ENCODE data around the gene CES2.
"Not testable (repeated sequence)": the region's sequence is repeated elsewhere in the genome, so short reads cannot be mapped to it uniquely, and the experiment has no call there.

CES2 gene

DNA sequence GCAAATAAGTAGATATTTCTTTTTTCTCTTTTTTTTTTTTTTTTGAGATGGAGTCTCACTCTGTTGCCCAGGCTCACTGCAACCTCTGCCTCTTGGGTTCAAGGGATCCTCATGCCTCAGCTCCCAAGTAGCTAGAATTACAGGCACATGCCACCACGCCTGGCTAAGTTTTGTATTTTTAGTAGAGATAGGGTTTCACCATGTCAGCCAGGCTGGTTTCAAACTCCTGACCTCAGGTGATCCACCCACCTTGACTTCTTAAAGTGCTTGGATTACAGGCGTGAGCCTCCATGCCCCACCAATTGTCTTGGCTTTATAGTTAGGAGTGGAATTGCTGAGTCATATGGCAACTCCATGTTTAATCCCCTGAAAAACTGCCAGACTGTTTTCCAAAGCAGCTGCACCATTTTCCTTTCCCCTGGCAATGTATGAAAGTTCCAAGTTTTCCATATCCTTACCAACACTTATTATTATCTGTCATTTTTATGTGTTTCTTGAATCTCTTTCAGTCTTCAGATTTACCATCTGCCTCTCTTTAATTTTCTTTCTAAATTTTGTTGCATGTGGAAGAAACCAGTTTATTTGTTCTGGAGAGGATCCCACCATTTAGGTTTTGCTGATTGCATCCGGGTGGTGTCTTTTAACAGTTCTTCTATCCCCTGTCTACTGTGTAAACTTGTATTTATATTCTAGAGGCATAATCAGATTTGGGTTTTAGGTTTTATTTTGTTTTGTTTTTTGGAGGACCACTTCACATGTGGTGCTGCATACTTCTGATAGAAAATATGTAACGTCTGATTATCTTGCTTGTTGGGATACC is 15.9 kb downstream of the CES2 start:
- peaks cover 0 to 4% of the 10 kb centered on the region in 2 donors for H3K9me3 ChIP-seq (ENCODE audit: control insufficient read depth in 1 of 2, low read length in 2 of 2)
- no peak overlapping the region for H3K27ac ChIP-seq (ENCODE audit: low read depth, low read length)
- H3K27me3 ChIP-seq (ENCODE audit: control insufficient read depth in 1 of 2, insufficient read depth in 2 of 2, low read length in 2 of 2), result no peaks in the 10 kb centered on the region
- H3K4me3 ChIP-seq (ENCODE audit: low read depth in 1 of 2, low read length in 2 of 2), result no peak overlapping the region
- H3K36me3 ChIP-seq (ENCODE audit: control insufficient read depth in 1 of 2, insufficient read depth in 2 of 2, low read length in 2 of 2), result no peaks in the 10 kb centered on the region
- H3K9ac ChIP-seq (ENCODE audit: low read depth in 1 of 2, low read length in 2 of 2), result no peak overlapping the region
- peaks cover 25 to 35% of the 10 kb centered on the region in 2 donors for H3K4me1 ChIP-seq (ENCODE audit: control insufficient read depth in 1 of 2, insufficient read depth in 2 of 2, low read length in 2 of 2)

DNA sequence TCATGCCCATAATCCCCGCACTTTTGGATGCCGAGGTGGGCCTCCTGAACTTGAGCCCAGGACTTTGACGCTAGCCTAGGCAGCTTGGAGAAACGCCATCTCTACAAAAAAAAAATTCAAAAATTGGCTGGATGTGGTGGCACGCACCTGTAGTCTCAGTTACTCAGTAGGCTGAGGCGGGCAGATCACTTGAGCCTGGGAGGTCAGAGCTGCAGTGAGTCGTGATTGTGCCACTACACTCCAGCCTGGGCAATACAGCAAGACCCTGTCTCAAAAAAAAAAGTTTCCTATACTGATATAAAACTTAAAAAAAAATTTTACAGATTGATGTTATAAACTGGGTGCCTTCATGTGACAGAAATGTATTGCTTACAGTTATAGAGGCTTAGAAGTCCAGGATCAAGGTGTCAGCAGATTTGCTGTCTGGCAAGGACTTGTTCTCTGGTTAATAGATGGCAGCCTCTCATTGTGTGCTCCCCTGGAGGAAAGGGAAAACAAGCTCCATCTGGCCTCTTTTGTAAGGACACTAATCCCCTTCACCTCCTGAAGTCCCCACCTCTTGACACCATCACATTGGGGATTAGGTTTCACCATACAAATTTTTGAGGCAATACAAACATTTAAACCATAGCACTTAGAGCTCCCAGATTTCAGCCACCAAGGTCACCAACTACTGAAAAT is 17.3 kb downstream of the CES2 start:
- Histone ChIP-seq H3K27ac (ENCODE audit: low read depth, low read length) (no peak overlapping the region), H3K9ac (ENCODE audit: low read depth in 1 of 2, low read length in 2 of 2) (peak overlapping the region in 1 of 2 donors; percentile 26)

DNA sequence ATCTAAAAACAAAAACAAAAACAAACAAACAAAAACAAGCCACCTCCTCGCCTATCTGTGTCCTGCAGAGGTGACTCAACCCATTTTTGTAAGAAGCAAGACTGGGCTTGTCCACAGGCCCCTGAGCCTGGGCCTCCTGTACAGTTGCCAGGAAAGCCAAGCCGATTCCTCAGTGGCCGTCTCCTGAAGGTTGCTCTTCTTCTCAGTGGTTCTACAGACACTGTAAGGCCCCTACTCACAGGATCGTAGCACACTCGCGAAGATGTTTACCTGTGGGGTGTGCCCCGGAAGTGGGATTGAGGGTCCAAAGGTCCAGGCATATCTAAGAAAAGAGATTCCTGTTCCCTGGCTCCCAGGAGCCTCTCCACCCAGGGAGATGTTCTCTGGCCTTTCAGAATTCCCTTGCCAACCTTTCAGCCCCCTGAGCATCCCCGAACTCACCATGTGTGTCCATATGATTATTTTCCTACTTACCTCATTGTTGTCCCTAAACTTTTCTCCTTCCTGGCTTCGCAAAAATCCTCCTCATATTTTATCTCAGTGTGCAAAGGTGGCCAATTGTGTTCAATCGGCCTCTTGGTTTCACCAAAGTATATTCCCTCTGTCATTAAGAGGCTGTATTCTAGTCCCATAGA is 18.3 kb downstream of the CES2 start:
- Histone ChIP-seq H3K4me3 (ENCODE audit: low read depth in 1 of 2, low read length in 2 of 2) (peak overlapping the region in 1 of 2 donors; percentile 57), H3K9me3 (ENCODE audit: control insufficient read depth in 1 of 2, low read length in 2 of 2) (peaks cover 0 to 4% of the 10 kb centered on the region in 2 donors), H3K27me3 (ENCODE audit: control insufficient read depth in 1 of 2, insufficient read depth in 2 of 2, low read length in 2 of 2) (no peaks in the 10 kb centered on the region), H3K9ac (ENCODE audit: low read depth in 1 of 2, low read length in 2 of 2) (peak overlapping the region; percentile 27 to 60), H3K36me3 (ENCODE audit: control insufficient read depth in 1 of 2, insufficient read depth in 2 of 2, low read length in 2 of 2) (no peaks in the 10 kb centered on the region), H3K4me1 (ENCODE audit: control insufficient read depth in 1 of 2, insufficient read depth in 2 of 2, low read length in 2 of 2) (peaks cover 26 to 27% of the 10 kb centered on the region in 2 donors), H3K27ac (ENCODE audit: low read depth, low read length) (no peak overlapping the region)

More for the DNA sequence above, 17.3 kb downstream of the CES2 start:
- Histone ChIP-seq H3K27me3 (ENCODE audit: control insufficient read depth in 1 of 2, insufficient read depth in 2 of 2, low read length in 2 of 2) (no peaks in the 10 kb centered on the region), H3K4me3 (ENCODE audit: low read depth in 1 of 2, low read length in 2 of 2) (no peak overlapping the region), H3K36me3 (ENCODE audit: control insufficient read depth in 1 of 2, insufficient read depth in 2 of 2, low read length in 2 of 2) (no peaks in the 10 kb centered on the region), H3K9me3 (ENCODE audit: control insufficient read depth in 1 of 2, low read length in 2 of 2) (peaks cover 0 to 4% of the 10 kb centered on the region in 2 donors), H3K4me1 (ENCODE audit: control insufficient read depth in 1 of 2, insufficient read depth in 2 of 2, low read length in 2 of 2) (peaks cover 27 to 33% of the 10 kb centered on the region in 2 donors)

DNA sequence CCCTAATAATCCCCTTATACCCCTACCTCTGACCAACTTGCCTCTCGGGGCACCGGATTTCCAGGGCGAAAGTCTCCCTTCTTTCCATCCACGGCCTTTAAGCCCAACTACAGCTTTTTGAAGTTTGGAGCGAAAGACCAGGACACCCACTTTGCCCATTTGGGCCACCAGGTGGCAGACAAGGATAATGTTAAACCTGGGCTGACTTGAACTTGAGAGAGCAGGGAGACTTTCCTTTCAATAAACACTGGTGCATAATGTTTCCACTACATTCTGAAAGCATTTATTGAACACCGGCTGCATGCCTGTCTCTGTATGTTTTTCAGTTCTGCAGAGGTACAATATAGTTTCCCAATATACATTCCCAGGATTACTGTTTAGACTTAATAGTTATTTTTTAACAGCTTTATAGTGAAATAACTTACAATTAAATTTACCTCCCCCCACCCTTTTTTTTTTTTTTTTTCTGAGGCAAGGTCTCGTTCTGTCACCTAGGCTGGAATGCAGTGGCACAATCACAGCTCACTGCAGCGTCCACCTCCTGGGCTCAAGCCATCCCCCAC is 18.9 kb downstream of the CES2 start:
- Histone ChIP-seq H3K36me3 (ENCODE audit: control insufficient read depth in 1 of 2, insufficient read depth in 2 of 2, low read length in 2 of 2) (no peaks in the 10 kb centered on the region), H3K9me3 (ENCODE audit: control insufficient read depth in 1 of 2, low read length in 2 of 2) (peaks cover 0 to 4% of the 10 kb centered on the region in 2 donors), H3K4me1 (ENCODE audit: control insufficient read depth in 1 of 2, insufficient read depth in 2 of 2, low read length in 2 of 2) (peaks cover 20 to 24% of the 10 kb centered on the region in 2 donors), H3K4me3 (ENCODE audit: low read depth in 1 of 2, low read length in 2 of 2) (peak overlapping the region in 1 of 2 donors; percentile 57), H3K27me3 (ENCODE audit: control insufficient read depth in 1 of 2, insufficient read depth in 2 of 2, low read length in 2 of 2) (no peaks in the 10 kb centered on the region), H3K9ac (ENCODE audit: low read depth in 1 of 2, low read length in 2 of 2) (peak overlapping the region; percentile 27 to 54), H3K27ac (ENCODE audit: low read depth, low read length) (no peak overlapping the region)

DNA sequence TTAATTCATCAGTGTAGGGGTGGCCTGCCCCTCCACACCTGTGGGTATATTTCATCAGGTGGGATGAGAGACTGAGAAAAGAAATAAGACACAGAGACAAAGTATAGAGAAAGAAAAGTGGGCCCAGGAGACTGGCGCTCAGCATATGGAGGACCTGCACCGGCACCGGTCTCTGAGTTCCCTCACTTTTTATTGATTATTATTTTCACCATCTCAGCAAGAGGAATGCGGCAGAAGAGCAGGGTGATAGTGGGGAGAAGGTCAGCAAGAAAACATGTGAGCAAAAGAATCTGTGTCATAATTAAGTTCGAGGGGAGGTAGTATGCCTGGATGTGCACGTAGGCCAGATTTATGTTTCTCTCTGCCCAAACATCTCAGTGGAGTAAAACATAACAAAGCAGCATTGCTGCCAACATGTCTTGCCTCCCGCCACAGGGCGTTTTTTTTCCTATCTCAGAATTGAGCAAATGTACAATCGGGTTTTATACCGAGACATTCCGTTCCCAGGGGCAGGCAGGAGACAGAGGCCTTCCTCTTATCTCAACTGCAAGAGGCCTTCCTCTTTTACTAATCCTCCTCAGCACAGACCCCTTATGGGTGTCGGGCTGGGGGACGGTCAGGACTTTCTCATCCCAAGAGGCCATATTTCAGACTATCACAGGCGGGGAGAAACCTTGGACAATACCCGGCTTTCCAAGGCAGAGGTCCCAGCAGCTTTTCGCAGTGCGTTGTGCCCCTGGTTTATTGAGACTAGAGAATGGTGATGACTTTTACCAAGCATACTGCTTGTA is 20.2 kb downstream of the CES2 start:
- peaks cover 19 to 22% of the 10 kb centered on the region in 2 donors for H3K4me1 ChIP-seq (ENCODE audit: control insufficient read depth in 1 of 2, insufficient read depth in 2 of 2, low read length in 2 of 2)
- H3K27ac ChIP-seq (ENCODE audit: low read depth, low read length); H3K9me3 ChIP-seq (ENCODE audit: control insufficient read depth in 1 of 2, low read length in 2 of 2); H3K4me3 ChIP-seq (ENCODE audit: low read depth in 1 of 2, low read length in 2 of 2); H3K9ac ChIP-seq (ENCODE audit: low read depth in 1 of 2, low read length in 2 of 2); H3K27me3 ChIP-seq (ENCODE audit: control insufficient read depth in 1 of 2, insufficient read depth in 2 of 2, low read length in 2 of 2); H3K36me3 ChIP-seq (ENCODE audit: control insufficient read depth in 1 of 2, insufficient read depth in 2 of 2, low read length in 2 of 2): not testable (repeated sequence)

DNA sequence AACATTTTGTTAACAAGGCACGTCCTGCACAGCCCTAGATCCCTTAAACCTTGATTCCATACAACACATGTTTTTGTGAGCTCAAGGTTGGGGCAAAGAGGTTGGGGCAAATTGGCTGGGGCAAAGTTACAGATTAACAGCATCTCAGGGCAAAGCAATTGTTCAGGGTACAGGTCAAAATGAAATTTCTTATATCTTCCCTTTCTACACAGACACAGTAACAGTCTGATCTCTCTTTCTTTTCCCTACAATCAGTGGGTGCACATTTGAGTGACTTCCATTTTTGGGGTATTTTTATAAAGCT is 20.8 kb downstream of the CES2 start:
- H3K4me3 ChIP-seq (ENCODE audit: low read depth in 1 of 2, low read length in 2 of 2); H3K27me3 ChIP-seq (ENCODE audit: control insufficient read depth in 1 of 2, insufficient read depth in 2 of 2, low read length in 2 of 2); H3K9ac ChIP-seq (ENCODE audit: low read depth in 1 of 2, low read length in 2 of 2); H3K27ac ChIP-seq (ENCODE audit: low read depth, low read length); H3K9me3 ChIP-seq (ENCODE audit: control insufficient read depth in 1 of 2, low read length in 2 of 2); H3K36me3 ChIP-seq (ENCODE audit: control insufficient read depth in 1 of 2, insufficient read depth in 2 of 2, low read length in 2 of 2): not testable (repeated sequence)
- H3K4me1 ChIP-seq (ENCODE audit: control insufficient read depth in 1 of 2, insufficient read depth in 2 of 2, low read length in 2 of 2), result peaks cover 19 to 22% of the 10 kb centered on the region in 2 donors

DNA sequence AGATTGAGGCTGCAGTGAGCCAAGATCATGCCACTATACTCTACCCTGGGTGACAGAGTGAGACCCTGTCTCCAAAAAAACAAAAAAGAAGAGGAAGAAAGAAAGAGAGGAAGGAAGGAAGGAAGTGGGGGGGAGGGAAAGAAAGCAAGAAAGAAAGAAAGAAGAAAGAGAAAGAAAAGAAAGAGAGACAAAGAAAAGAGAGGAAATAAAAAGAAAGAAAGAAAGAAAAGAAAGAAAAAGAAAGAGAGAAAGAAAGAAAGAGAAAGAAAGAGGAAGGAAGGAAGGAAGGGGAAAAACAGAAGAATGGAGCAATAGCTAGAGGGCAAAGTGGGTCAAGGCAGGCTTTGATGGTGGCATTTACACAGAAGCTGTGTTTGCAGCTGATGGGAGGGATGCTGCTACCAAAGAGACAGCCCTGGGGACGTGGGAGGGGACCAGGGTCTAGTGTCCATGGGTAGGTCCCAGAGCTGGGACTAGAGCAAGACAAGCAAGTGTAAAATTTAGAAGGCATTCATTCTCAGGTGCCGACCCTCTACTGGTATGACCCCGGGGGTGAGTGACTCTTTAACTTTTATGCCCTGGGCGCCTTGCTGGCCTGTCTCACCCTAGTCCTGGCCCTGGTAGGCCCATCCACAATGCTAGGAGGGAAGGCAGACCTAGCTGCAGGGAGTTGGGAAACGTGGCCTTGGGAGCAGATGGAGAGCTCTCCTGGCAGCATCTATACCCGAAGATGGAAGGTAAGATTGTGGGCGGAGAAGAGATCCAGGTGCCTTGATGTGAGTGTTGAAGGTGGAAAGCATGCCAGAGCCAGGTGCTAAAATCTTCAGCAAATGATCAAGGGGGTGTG is 23.8 kb downstream of the CES2 start:
- Histone ChIP-seq H3K9ac (ENCODE audit: low read depth in 1 of 2, low read length in 2 of 2) (no peak overlapping the region), H3K9me3 (ENCODE audit: control insufficient read depth in 1 of 2, low read length in 2 of 2) (no peaks in the 10 kb centered on the region), H3K4me1 (ENCODE audit: control insufficient read depth in 1 of 2, insufficient read depth in 2 of 2, low read length in 2 of 2) (peaks cover 22 to 25% of the 10 kb centered on the region in 2 donors), H3K27me3 (ENCODE audit: control insufficient read depth in 1 of 2, insufficient read depth in 2 of 2, low read length in 2 of 2) (no peaks in the 10 kb centered on the region), H3K4me3 (ENCODE audit: low read depth in 1 of 2, low read length in 2 of 2) (no peak overlapping the region), H3K36me3 (ENCODE audit: control insufficient read depth in 1 of 2, insufficient read depth in 2 of 2, low read length in 2 of 2) (peaks cover under 1 to 6% of the 10 kb centered on the region in 2 donors), H3K27ac (ENCODE audit: low read depth, low read length) (no peak overlapping the region)

DNA sequence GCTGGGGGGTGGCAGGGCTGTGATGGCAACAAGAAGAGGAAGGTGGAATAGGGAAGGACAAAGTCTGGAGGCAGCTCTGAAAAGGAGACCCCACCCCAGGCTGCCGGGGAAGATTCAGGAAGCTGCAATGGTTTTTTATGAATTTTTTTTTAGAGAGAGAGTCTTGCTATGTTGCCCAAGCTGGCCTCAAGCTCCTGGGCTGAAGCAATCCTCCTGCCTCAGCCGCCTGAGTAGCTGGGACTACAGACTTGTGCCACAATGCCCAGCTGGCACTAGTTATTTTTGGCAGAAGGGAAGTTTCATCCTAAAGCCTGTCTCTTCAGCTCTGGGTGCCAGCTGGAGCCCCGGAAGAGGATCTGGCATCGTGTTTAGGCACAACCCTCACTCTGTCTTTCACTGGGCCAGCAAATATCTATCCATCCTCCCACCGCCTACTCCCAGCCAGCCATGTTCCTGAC is 24.4 kb downstream of the CES2 start:
- no peaks in the 10 kb centered on the region for H3K27me3 ChIP-seq (ENCODE audit: control insufficient read depth in 1 of 2, insufficient read depth in 2 of 2, low read length in 2 of 2)
- H3K9ac ChIP-seq (ENCODE audit: low read depth in 1 of 2, low read length in 2 of 2), result no peak overlapping the region
- no peaks in the 10 kb centered on the region for H3K9me3 ChIP-seq (ENCODE audit: control insufficient read depth in 1 of 2, low read length in 2 of 2)
- peaks cover 7 to 13% of the 10 kb centered on the region in 2 donors for H3K36me3 ChIP-seq (ENCODE audit: control insufficient read depth in 1 of 2, insufficient read depth in 2 of 2, low read length in 2 of 2)
- peaks cover 29 to 32% of the 10 kb centered on the region in 2 donors for H3K4me1 ChIP-seq (ENCODE audit: control insufficient read depth in 1 of 2, insufficient read depth in 2 of 2, low read length in 2 of 2)
- no peak overlapping the region for H3K4me3 ChIP-seq (ENCODE audit: low read depth in 1 of 2, low read length in 2 of 2)
- H3K27ac ChIP-seq (ENCODE audit: low read depth, low read length), result no peak overlapping the region

DNA sequence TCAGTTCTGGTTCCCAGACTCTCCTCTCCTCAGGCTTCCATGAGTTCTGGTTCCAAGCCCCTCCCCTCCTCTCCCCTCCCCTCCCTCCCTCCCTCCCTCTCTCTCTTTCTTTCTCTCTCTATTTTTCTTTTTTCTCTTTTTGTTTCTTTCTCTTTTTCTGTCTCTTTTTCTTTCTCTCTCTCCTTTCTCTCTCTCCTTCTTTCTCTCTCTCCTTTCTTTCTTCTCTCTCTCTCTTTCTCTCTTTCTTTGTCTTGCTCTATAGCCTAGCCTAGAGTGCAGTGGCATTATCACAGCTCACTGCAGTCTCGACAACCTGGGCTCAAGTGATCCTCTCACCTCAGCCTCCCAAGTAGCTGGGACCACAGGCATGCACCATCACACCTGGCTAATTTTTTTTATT is 25.0 kb downstream of the CES2 start:
- no peaks in the 10 kb centered on the region for H3K9me3 ChIP-seq (ENCODE audit: control insufficient read depth in 1 of 2, low read length in 2 of 2)
- peaks cover 10 to 17% of the 10 kb centered on the region in 2 donors for H3K36me3 ChIP-seq (ENCODE audit: control insufficient read depth in 1 of 2, insufficient read depth in 2 of 2, low read length in 2 of 2)
- no peak overlapping the region for H3K9ac ChIP-seq (ENCODE audit: low read depth in 1 of 2, low read length in 2 of 2)
- H3K4me1 ChIP-seq (ENCODE audit: control insufficient read depth in 1 of 2, insufficient read depth in 2 of 2, low read length in 2 of 2), result peaks cover 32% of the 10 kb centered on the region in 2 donors
- no peaks in the 10 kb centered on the region for H3K27me3 ChIP-seq (ENCODE audit: control insufficient read depth in 1 of 2, insufficient read depth in 2 of 2, low read length in 2 of 2)
- H3K27ac ChIP-seq (ENCODE audit: low read depth, low read length), result no peak overlapping the region
- H3K4me3 ChIP-seq (ENCODE audit: low read depth in 1 of 2, low read length in 2 of 2), result no peak overlapping the region

Data from duodenal mucosa (tissue), 2 donors.